Measurements from ENCODE around the gene SGMS1. TPM values are rescaled to one million over a fixed set of nuclear protein-coding genes. Genes with fewer than 3 reads are reported as not detected.

Gene SGMS1
- total and polyA plus RNA-seq, 2 donors (not counting 3 experiments of a cell fraction or from before 2014, with no cell fraction given) = 9.7 to 23.7 TPM

DNA sequence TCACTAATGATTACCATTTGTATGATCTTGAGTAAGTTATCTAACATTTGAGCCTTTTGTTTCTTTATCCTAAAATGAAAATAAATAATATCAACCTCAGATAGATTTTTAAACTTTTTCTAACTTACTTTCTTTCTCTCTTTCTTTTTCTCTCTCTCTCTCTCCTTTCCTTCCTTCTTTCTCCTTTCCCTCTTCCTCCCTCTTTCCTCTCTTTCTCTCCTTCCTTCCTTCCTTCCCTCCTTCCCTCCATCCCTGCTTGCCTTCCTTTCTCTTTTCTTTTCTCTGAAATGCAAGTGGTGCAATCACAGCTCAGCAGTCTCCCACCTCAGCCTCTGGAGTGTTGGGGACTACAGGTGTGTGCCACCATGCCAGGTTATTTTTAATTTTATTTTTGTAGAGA, 239.5 kb downstream of the SGMS1 start:
- CTCF ChIA-PET = no interaction called here
- no TSS peak for BruUV-seq (replicated peaks)

More for the DNA sequence above, 239.5 kb downstream of the SGMS1 start:
- intact Hi-C loops (cut with micrococcal nuclease) (no loop called here), dilution Hi-C loops (cut with MboI; ENCODE audit: extremely low pct_ligation_motif_present, low sequenced_read_pairs) (no loop called here)
- TF ChIP-seq FOS (IDR thresholded peaks at IDR 0.05; ENCODE audit: borderline replicate concordance, insufficient read depth, low read length) (no peak), MYC (IDR thresholded peaks at IDR 0.05; ENCODE audit: low read depth, low read length) (no peak), JUN (IDR thresholded peaks at IDR 0.05; ENCODE audit: borderline replicate concordance, insufficient read depth, insufficient read length, low read depth) (no peak), POLR2A (IDR thresholded peaks at IDR 0.05; ENCODE audit: low read depth, low read length) (no peak), GATA2 (IDR thresholded peaks at IDR 0.05; ENCODE audit: insufficient read depth, insufficient read length, low read depth, low read length) (no peak), POLR2AphosphoS5 (IDR thresholded peaks at IDR 0.05; ENCODE audit: insufficient read depth, low read depth, low read length) (no peak), CTCF (IDR thresholded peaks at IDR 0.05; ENCODE audit: extremely low read depth in 1 of 2, insufficient read depth in 1 of 2, low read depth in 1 of 2, low read length in 2 of 2) (no peak), EZH2 (IDR thresholded peaks at IDR 0.05; ENCODE audit: borderline replicate concordance, low read depth, low read length, severe bottlenecking) (no peak)
- TF ChIP-seq, protein P1, sequence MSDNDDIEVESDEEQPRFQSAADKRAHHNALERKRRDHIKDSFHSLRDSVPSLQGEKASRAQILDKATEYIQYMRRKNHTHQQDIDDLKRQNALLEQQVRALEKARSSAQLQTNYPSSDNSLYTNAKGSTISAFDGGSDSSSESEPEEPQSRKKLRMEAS (IDR thresholded peaks at IDR 0.05; ENCODE audit: insufficient read depth, insufficient read length) = no peak
- Histone ChIP-seq H3K4me3 (replicated peaks in 1 of 3; ENCODE audit: insufficient read depth in 1 of 3, low read depth in 1 of 3, low read length in 3 of 3) (no peak overlapping the region), H3K4me2 (ENCODE audit: insufficient read depth, low read length) (no peak overlapping the region), H3K36me3 (ENCODE audit: control insufficient read depth in 2 of 2, extremely low read depth in 1 of 2, insufficient read depth in 2 of 2, low read length in 2 of 2) (no peaks in the 10 kb centered on the region), H3K9me3 (replicated peaks; ENCODE audit: control insufficient read depth, insufficient read depth, low read length) (no peaks in the 10 kb centered on the region), H3K79me2 (ENCODE audit: control insufficient read depth, insufficient read depth, low read length) (peaks cover 16% of the 10 kb centered on the region), H3K27ac (ENCODE audit: insufficient read depth, low read depth, low read length) (no peak overlapping the region), H4K20me1 (replicated peaks; ENCODE audit: control insufficient read depth, extremely low read depth, insufficient read depth, low read length) (peaks cover 3% of the 10 kb centered on the region), H3K9ac (replicated peaks; ENCODE audit: extremely low read depth, insufficient read depth, low read length) (no peak overlapping the region), H3K4me1 (ENCODE audit: control insufficient read depth, extremely low read depth, insufficient read depth, low read length) (peaks cover 3% of the 10 kb centered on the region), H2AFZ (ENCODE audit: low read depth, low read length) (no peak overlapping the region), H3K9me1 (replicated peaks; ENCODE audit: control insufficient read depth, extremely low read depth, insufficient read depth, low read length) (no peaks in the 10 kb centered on the region), H3K27me3 (ENCODE audit: control insufficient read depth in 2 of 2, insufficient read depth in 2 of 2, low read length in 2 of 2) (no peaks in the 10 kb centered on the region)
- DNase-seq (ENCODE audit: low read depth, low spot score) (no peak), FAIRE-seq (no peak)
- POLR2A ChIA-PET = no interaction called here

Data from endothelial cell of umbilical vein (primary cell).